ENCODE data around the gene PRMT1.
A peak's percentile ranks its signal among the peaks of the same experiment; 100 is the strongest.

DNA sequence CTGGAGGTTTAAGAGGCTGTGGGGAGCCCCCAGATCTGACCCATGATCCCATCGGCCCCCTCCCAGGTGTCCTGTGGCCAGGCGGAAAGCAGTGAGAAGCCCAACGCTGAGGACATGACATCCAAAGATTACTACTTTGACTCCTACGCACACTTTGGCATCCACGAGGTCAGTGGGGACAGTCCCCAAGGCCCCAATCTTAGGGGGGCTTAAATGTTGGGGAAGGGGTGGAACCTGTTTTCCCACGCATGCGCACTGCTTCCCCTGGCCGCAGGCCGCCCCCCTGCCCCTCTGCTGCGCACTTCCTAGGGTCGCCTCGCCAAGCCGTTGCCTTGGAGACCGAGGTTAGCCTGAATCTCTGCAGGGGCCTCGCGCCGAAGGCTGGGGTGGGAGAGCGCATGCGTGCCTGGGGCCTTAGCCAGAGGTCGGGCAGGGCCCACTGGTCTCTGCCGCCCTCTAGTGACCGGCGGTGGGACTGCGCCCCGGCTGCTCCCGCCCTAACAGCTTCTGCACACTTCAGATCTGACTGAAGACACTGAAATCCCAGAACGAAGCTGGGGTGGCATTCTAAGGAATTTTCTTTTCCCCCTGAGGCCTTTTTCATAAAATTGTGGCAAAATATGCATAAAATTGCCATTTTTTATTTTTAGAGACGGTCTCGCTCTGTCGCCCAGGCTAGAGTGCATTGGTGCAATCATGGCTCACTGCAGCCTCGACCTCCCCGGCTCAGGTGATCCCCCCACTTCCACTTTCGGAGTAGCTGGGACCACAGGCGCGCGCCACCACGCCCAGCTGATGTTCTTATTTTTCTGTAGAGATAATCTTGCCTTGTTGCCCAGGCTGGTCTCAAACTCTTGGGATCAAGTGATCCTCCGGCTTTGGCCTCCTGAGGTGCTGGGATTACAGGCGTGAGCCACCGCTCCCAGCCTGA, 3.6 kb downstream of the PRMT1 start:
- TF ChIP-seq, protein P1, sequence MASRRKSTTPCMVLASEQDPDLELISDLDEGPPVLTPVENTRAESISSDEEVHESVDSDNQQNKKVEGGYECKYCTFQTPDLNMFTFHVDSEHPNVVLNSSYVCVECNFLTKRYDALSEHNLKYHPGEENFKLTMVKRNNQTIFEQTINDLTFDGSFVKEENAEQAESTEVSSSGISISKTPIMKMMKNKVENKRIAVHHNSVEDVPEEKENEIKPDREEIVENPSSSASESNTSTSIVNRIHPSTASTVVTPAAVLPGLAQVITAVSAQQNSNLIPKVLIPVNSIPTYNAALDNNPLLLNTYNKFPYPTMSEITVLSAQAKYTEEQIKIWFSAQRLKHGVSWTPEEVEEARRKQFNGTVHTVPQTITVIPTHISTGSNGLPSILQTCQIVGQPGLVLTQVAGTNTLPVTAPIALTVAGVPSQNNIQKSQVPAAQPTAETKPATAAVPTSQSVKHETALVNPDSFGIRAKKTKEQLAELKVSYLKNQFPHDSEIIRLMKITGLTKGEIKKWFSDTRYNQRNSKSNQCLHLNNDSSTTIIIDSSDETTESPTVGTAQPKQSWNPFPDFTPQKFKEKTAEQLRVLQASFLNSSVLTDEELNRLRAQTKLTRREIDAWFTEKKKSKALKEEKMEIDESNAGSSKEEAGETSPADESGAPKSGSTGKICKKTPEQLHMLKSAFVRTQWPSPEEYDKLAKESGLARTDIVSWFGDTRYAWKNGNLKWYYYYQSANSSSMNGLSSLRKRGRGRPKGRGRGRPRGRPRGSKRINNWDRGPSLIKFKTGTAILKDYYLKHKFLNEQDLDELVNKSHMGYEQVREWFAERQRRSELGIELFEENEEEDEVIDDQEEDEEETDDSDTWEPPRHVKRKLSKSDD (conservative IDR thresholded peaks at IDR 0.05; ENCODE audit: low read length) = no peak
- TF ChIP-seq MTA1 (IDR thresholded peaks at IDR 0.05; ENCODE audit: borderline replicate concordance) = no peak
- TF ChIP-seq, protein P2, sequence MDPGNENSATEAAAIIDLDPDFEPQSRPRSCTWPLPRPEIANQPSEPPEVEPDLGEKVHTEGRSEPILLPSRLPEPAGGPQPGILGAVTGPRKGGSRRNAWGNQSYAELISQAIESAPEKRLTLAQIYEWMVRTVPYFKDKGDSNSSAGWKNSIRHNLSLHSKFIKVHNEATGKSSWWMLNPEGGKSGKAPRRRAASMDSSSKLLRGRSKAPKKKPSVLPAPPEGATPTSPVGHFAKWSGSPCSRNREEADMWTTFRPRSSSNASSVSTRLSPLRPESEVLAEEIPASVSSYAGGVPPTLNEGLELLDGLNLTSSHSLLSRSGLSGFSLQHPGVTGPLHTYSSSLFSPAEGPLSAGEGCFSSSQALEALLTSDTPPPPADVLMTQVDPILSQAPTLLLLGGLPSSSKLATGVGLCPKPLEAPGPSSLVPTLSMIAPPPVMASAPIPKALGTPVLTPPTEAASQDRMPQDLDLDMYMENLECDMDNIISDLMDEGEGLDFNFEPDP (CRISPR knock-in tag; IDR thresholded peaks at IDR 0.05) = no peak
- TF ChIP-seq ZSCAN32 (CRISPR knock-in tag; IDR thresholded peaks at IDR 0.05) = no peak
- no peak for TF ChIP-seq KAT7 (CRISPR knock-in tag; IDR thresholded peaks at IDR 0.05; ENCODE audit: borderline replicate concordance)
- no peak for TF ChIP-seq FOXM1 (IDR thresholded peaks at IDR 0.05; ENCODE audit: low read depth)
- peak; percentile 65; the same call in 1 of the 2 replicates for TF ChIP-seq FOXM1 (CRISPR knock-in tag; IDR thresholded peaks at IDR 0.05; ENCODE audit: low read depth)
- TF ChIP-seq, protein P3, sequence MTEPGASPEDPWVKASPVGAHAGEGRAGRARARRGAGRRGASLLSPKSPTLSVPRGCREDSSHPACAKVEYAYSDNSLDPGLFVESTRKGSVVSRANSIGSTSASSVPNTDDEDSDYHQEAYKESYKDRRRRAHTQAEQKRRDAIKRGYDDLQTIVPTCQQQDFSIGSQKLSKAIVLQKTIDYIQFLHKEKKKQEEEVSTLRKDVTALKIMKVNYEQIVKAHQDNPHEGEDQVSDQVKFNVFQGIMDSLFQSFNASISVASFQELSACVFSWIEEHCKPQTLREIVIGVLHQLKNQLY (CRISPR knock-in tag; conservative IDR thresholded peaks at IDR 0.05) = no peak
- TF ChIP-seq RAD21 (CRISPR knock-in tag; conservative IDR thresholded peaks at IDR 0.05 in 1 of 2, IDR thresholded peaks at IDR 0.05 in 1 of 2) = peak; percentile 78 to 81
